Measurements from ENCODE around the gene MAN2B2.

DNA sequence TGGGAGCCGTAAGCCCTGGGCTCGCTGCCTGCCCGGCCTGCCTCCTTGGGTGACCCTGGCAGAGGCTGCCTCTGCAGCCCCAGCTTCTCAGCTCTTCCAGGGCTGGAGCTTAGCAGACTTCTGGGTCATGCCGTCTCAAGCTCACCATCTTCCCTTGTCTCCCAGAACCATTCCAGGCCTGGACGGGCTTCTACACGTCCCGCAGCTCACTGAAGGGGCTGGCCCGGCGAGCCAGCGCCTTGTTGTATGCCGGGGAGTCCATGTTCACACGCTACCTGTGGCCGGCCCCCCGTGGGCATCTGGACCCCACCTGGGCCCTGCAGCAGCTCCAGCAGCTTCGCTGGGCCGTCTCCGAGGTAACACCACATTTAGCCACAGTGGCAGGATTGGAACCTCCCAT, 22.0 kb downstream of the MAN2B2 start:
- TF ChIP-seq CTCF (IDR thresholded peaks at IDR 0.05; ENCODE audit: poor library complexity) (no peak), EZH2 (IDR thresholded peaks at IDR 0.05; ENCODE audit: borderline replicate concordance) (no peak), EZH2phosphoT487 (IDR thresholded peaks at IDR 0.05; ENCODE audit: low read depth, severe bottlenecking, unreplicated experiment) (no peak)

Data from hepatocyte (in vitro differentiated cells).